PFSK-1 (cell line): ENCODE data around the gene KRTAP12-3.
"Not testable (repeated sequence)": the region's sequence is repeated elsewhere in the genome, so short reads cannot be mapped to it uniquely, and the experiment has no call there.

Source experiments
- FOXP2 ChIP-seq: optimal IDR thresholded peaks from 2 replicates; pipeline ENCODE3; 2011; ENCODE audit warnings: borderline replicate concordance, control low read depth, inconsistent platforms; ENCODE audit not compliant: insufficient read depth; ENCODE audit errors: extremely low read length, extremely low read depth
- POLR2AphosphoS5 ChIP-seq: IDR thresholded peaks from 2 replicates; pipeline ENCODE4 v1.6.1; 2012; ENCODE audit warnings: low read depth, mild to moderate bottlenecking, control low read depth, low read length, moderate library complexity
- SIN3A ChIP-seq: IDR thresholded peaks from 2 replicates; pipeline ENCODE4 v1.6.1; 2012; ENCODE audit warnings: mild to moderate bottlenecking, low read length, moderate library complexity, borderline replicate concordance; ENCODE audit not compliant: insufficient read depth
- TAF1 ChIP-seq: IDR thresholded peaks from 2 replicates; pipeline ENCODE4 v1.6.1; 2012; ENCODE audit warnings: low read length, control low read depth, borderline replicate concordance; ENCODE audit not compliant: insufficient read depth
- TF ChIP-seq, protein P1 (sequence below), 2 experiments: IDR thresholded peaks; 2 replicates each; pipeline versions ENCODE4 v1.6.1 to v1.8.0; 2011 to 2012; ENCODE audit warnings: low read depth in 2 of 2, low read length in 2 of 2, control low read depth in 1 of 2, inconsistent platforms in 1 of 2, mild to moderate bottlenecking in 1 of 2, moderate library complexity in 1 of 2; ENCODE audit not compliant: insufficient read depth in 1 of 2

KRTAP12-3 gene

DNA sequence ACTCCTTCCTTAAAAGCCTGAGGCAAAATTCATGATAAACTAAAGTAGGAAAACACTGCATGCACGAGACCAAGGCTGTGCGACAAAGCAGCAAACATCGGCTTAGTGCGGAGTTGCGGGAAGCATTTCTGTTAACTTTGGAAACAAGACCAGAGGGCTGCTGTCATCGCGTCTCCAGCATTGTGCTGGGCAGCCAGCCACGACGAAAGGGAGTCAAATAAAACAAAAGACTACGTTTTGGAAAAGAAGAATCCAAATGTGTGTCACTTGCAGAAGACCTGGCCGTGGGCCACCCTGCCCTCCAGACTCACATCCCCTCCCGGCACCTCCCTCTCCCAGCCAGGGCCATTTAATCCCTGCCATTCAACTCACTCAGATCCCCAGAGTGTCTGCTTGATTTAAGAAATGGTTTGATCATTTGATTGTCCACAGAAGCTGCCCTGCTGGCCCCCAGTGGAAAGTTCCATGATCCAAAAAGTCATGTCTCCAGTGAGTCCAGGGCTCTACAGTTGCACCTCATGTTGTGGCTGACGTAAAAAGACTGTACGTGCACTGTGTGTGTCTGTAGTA lies 13.9 kb upstream of the KRTAP12-3 start:
- TF ChIP-seq POLR2AphosphoS5 (no peak), FOXP2 (no peak)
- TF ChIP-seq, protein P1, sequence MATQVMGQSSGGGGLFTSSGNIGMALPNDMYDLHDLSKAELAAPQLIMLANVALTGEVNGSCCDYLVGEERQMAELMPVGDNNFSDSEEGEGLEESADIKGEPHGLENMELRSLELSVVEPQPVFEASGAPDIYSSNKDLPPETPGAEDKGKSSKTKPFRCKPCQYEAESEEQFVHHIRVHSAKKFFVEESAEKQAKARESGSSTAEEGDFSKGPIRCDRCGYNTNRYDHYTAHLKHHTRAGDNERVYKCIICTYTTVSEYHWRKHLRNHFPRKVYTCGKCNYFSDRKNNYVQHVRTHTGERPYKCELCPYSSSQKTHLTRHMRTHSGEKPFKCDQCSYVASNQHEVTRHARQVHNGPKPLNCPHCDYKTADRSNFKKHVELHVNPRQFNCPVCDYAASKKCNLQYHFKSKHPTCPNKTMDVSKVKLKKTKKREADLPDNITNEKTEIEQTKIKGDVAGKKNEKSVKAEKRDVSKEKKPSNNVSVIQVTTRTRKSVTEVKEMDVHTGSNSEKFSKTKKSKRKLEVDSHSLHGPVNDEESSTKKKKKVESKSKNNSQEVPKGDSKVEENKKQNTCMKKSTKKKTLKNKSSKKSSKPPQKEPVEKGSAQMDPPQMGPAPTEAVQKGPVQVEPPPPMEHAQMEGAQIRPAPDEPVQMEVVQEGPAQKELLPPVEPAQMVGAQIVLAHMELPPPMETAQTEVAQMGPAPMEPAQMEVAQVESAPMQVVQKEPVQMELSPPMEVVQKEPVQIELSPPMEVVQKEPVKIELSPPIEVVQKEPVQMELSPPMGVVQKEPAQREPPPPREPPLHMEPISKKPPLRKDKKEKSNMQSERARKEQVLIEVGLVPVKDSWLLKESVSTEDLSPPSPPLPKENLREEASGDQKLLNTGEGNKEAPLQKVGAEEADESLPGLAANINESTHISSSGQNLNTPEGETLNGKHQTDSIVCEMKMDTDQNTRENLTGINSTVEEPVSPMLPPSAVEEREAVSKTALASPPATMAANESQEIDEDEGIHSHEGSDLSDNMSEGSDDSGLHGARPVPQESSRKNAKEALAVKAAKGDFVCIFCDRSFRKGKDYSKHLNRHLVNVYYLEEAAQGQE (IDR thresholded peaks at IDR 0.05; ENCODE audit: insufficient read depth in 1 of 2, low read depth in 2 of 2, low read length in 2 of 2), result no peak

DNA sequence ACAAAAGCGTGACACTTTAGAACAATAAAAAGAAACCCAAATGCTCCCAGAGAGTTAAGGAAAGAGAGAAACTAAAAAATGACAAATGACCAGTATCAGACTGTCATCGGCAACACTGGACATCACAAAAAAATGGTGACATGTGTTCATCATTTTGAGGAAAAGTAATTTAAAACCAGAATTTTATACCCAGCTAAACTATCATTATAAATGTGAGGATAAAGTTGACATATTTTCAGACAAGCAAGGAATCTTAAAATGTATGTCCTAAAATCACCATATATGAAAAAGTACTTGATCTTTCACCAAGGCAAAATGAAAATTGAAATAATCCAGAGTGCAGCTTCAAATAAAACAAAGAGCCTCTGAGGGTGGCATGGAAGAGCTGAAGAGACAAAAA lies 12.9 kb upstream of the KRTAP12-3 start:
- TF ChIP-seq FOXP2 (no peak), TAF1 (no peak), SIN3A (no peak), POLR2AphosphoS5 (no peak)
- TF ChIP-seq, protein P1 (IDR thresholded peaks at IDR 0.05; ENCODE audit: insufficient read depth in 1 of 2, low read depth in 2 of 2, low read length in 2 of 2), result no peak

DNA sequence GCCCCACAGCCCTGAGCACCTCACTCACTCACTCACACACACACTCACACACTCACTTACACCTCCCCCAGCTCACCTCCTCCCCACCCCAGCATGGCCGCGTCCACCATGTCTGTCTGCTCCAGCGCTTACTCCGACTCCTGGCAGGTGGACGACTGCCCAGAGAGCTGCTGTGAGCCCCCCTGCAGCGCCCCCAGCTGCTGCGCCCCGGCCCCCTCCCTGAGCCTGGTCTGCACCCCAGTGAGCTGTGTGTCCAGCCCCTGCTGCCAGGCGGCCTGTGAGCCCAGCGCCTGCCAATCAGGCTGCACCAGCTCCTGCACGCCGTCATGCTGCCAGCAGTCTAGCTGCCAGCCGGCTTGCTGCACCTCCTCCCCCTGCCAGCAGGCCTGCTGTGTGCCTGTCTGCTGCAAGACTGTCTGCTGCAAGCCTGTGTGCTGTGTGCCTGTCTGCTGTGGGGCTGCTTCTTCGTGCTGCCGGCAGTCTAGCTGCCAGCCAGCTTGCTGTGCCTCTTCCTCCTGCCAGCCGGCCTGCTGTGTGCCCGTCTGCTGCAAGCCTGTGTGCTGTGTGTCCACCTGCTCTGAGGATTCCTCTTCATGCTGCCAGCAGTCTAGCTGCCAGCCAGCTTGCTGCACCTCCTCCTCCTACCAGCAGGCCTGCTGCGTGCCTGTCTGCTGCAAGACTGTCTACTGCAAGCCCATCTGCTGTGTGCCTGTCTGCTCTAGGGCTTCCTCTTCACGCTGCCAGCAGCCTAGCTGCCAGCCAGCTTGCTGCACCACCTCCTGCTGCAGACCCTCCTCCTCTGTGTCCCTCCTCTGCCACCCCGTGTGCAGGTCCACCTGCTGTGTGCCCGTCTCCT lies 11.1 kb upstream of the KRTAP12-3 start, which contains the start of gene KRTAP10-11:
TSS of gene KRTAP10-11 (plus strand) at position 49 of the 856 bp plus-strand sequence. CDS start at position 94, 45 bp downstream.
- TF ChIP-seq, protein P1 (IDR thresholded peaks at IDR 0.05; ENCODE audit: insufficient read depth in 1 of 2, low read depth in 2 of 2, low read length in 2 of 2), result not testable (repeated sequence)
- TF ChIP-seq POLR2AphosphoS5, TAF1: not testable (repeated sequence)

GRCh38 chr21:44647222-44647552 lies 10.5 kb upstream of the KRTAP12-3 start:
- TF ChIP-seq TAF1 (no peak), FOXP2 (no peak), SIN3A (no peak), POLR2AphosphoS5 (no peak)
- TF ChIP-seq, protein P1 (IDR thresholded peaks at IDR 0.05; ENCODE audit: insufficient read depth in 1 of 2, low read depth in 2 of 2, low read length in 2 of 2), result no peak
